GM21526 (cell line): ENCODE data around the gene ANAPC5.

Source experiments
- ATAC-seq: cut with Tn5 transposase; IDR thresholded peaks from one replicate; pipeline ENCODE4 v1.9.1; 2021; ENCODE audit warnings: moderate library complexity; ENCODE audit not compliant: unreplicated experiment, low FRiP score

Gene ANAPC5

DNA sequence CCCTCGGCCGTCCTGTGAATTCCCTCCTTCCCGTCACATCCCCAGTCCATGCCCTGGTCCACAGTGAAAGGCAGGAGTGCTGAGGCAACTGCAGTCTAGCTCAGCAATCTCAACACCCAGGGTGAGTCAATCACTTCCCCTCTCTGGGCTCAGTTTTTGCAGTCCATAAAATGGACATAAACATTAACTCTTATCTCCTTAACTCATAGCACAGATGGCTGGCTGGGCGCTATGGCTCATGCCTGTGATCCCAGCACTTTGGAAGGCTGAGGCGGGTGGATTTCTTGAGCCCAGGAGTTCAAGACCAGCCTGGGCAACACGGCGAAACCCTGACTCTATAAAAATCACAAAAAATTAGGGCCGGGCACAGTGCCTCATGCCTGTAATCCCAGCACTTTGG is 88.1 kb downstream of the ANAPC5 start:
- no peak for ATAC-seq

DNA sequence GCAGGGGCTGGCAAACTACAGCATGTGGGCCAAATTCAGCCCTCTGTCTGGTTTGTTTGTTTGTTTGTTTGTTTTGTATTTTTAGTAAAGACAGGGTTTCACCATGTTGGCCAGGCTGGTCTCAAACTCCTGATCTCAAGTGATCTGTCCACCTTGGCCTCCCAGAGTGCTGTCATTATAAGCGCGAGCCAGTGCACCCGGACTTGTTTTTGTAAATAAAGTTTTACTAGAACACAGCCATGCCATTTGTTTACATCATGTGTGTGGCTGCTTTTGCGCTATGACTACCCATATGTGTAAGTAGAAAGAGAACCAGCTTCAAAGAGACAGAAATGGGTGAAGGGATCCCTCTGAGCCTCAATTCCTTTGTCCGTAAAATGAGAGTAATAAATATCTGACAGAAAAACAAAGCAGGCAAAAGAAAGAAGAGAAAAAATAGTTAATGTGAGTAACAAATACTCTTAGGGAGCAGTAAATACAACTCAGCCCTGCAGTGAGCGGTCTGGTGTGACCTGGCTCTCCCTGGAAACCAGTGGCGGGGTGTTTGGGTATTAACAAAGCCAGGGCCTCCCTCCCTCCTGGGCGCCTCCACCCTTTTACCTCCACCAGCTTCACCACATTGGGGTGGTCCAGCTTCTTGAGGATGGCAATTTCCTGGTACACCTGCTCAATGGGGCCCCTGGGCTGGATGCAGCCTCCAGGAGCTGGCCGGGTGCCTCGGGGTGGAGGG is 88.8 kb downstream of the ANAPC5 start:
- ATAC-seq = no peak

DNA sequence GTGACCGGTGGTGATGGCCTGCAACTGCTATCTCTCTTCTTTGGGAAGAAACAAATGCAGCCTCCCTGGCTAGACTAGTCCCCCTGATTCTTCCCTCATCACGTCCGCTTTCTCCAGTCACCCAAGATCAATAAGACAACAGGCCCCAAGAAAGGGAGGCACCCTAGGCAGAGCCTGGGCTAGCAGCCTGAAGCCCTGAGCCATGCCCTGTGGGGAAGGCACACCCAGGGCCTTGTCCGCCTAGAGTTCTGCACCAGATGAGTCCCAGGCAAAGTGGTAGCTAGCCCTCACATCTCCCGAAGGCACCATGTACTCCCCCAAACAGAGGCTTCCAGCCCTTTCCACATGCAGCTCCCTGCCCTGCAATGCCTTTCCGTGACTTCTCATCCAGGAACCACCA is 90.8 kb downstream of the ANAPC5 start:
- ATAC-seq = no peak

DNA sequence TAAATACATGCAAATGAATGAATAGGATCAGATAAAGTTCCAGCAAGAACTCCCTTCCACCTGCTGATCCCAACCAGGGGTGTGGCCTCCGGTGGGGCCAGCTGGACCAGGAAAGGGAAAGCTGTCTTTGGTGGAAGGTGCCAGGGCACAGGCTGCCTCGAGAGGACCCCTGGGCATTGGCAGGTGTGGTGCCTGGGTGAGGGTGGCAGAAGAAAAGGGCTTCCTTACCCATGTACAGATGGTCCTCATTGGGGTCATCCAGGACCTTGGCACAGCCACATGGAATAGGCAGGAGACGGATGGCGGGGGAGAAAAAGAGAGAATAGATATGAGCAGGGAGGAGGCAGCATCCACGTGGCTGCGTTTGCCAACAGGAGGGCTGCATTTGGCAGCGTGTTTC is 92.1 kb downstream of the ANAPC5 start:
- ATAC-seq = no peak

DNA sequence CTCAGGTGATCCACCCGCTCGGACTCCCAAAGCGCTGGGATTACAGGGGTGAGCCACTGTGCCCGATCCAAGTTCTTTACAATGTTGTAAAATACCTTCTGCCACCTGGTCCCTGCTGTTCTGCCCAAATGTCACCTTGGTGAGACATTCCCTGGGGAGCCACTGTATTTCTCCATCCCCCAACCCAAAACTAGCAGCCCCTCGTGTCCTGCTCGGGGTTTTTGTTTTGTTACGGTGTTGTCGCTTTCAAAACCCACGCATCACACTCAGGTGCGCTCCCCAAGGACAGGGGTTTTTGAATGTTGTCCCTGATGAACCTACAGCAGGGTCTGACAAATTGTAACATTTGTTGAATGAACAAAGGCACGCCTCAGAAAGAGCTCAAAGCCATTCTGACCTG is 93.1 kb downstream of the ANAPC5 start:
- no peak for ATAC-seq
